ENCODE results near the gene DOP1B.
"Not testable (repeated sequence)": the region's sequence is repeated elsewhere in the genome, so short reads cannot be mapped to it uniquely, and the experiment has no call there.

Gene DOP1B

GRCh38 chr21:36125512-36126207 lies 31.0 kb upstream of the DOP1B start:
- Histone ChIP-seq H3K27me3 (replicated peaks; ENCODE audit: control insufficient read depth, insufficient read depth, low read length) (no peaks in the 10 kb centered on the region), H3K9me3 (ENCODE audit: control insufficient read depth, low read length) (no peaks in the 10 kb centered on the region), H3K4me3 (ENCODE audit: low read length) (no peak overlapping the region), H3K9ac (ENCODE audit: low read length) (no peak overlapping the region), H3K36me3 (ENCODE audit: control insufficient read depth, insufficient read depth, low read length, severe bottlenecking) (no peaks in the 10 kb centered on the region), H3K4me1 (ENCODE audit: control insufficient read depth, insufficient read depth, low read length) (peaks cover 17% of the 10 kb centered on the region)
- DNase-seq (ENCODE audit: low read depth), result peak; percentile 80

- Histone ChIP-seq H3K4me3 (ENCODE audit: low read length) (no peak overlapping the region), H3K36me3 (ENCODE audit: control insufficient read depth, insufficient read depth, low read length, severe bottlenecking) (no peaks in the 10 kb centered on the region), H3K4me1 (ENCODE audit: control insufficient read depth, insufficient read depth, low read length) (peaks cover 17% of the 10 kb centered on the region), H3K27me3 (replicated peaks; ENCODE audit: control insufficient read depth, insufficient read depth, low read length) (no peaks in the 10 kb centered on the region), H3K9me3 (ENCODE audit: control insufficient read depth, low read length) (no peaks in the 10 kb centered on the region), H3K9ac (ENCODE audit: low read length) (no peak overlapping the region)
- no peak for DNase-seq (ENCODE audit: low read depth)
These were observed 30.4 kb upstream of the DOP1B start for GRCh38 chr21:36126208-36126565.

GRCh38 chr21:36126621-36127110 lies 30.0 kb upstream of the DOP1B start:
- Histone ChIP-seq H3K27me3 (replicated peaks; ENCODE audit: control insufficient read depth, insufficient read depth, low read length) (no peaks in the 10 kb centered on the region), H3K9ac (ENCODE audit: low read length) (no peak overlapping the region), H3K4me1 (ENCODE audit: control insufficient read depth, insufficient read depth, low read length) (peaks cover 17% of the 10 kb centered on the region), H3K9me3 (ENCODE audit: control insufficient read depth, low read length) (no peaks in the 10 kb centered on the region), H3K4me3 (ENCODE audit: low read length) (no peak overlapping the region), H3K36me3 (ENCODE audit: control insufficient read depth, insufficient read depth, low read length, severe bottlenecking) (no peaks in the 10 kb centered on the region)
- DNase-seq (ENCODE audit: low read depth), result no peak

GRCh38 chr21:36127250-36127904 lies 29.2 kb upstream of the DOP1B start:
- Histone ChIP-seq H3K9ac (ENCODE audit: low read length) (no peak overlapping the region), H3K9me3 (ENCODE audit: control insufficient read depth, low read length) (no peaks in the 10 kb centered on the region), H3K4me1 (ENCODE audit: control insufficient read depth, insufficient read depth, low read length) (peaks cover 17% of the 10 kb centered on the region), H3K36me3 (ENCODE audit: control insufficient read depth, insufficient read depth, low read length, severe bottlenecking) (no peaks in the 10 kb centered on the region), H3K27me3 (replicated peaks; ENCODE audit: control insufficient read depth, insufficient read depth, low read length) (no peaks in the 10 kb centered on the region), H3K4me3 (ENCODE audit: low read length) (no peak overlapping the region)
- DNase-seq (ENCODE audit: low read depth), result no peak

- H3K36me3 ChIP-seq (ENCODE audit: control insufficient read depth, insufficient read depth, low read length, severe bottlenecking), result no peaks in the 10 kb centered on the region
- H3K4me1 ChIP-seq (ENCODE audit: control insufficient read depth, insufficient read depth, low read length), result peaks cover 17% of the 10 kb centered on the region
- no peaks in the 10 kb centered on the region for H3K27me3 ChIP-seq (replicated peaks; ENCODE audit: control insufficient read depth, insufficient read depth, low read length)
- no peak for DNase-seq (ENCODE audit: low read depth)
- H3K9ac ChIP-seq (ENCODE audit: low read length), result no peak overlapping the region
- H3K4me3 ChIP-seq (ENCODE audit: low read length), result no peak overlapping the region
- H3K9me3 ChIP-seq (ENCODE audit: control insufficient read depth, low read length), result no peaks in the 10 kb centered on the region
These were observed 28.6 kb upstream of the DOP1B start for GRCh38 chr21:36127977-36128376.

GRCh38 chr21:36129219-36129618 lies 27.4 kb upstream of the DOP1B start:
- peaks cover 21% of the 10 kb centered on the region for H3K4me1 ChIP-seq (ENCODE audit: control insufficient read depth, insufficient read depth, low read length)
- no peaks in the 10 kb centered on the region for H3K27me3 ChIP-seq (replicated peaks; ENCODE audit: control insufficient read depth, insufficient read depth, low read length)
- H3K9ac ChIP-seq (ENCODE audit: low read length), result peak overlapping the region; percentile 54
- peak overlapping the region; percentile 54 for H3K4me3 ChIP-seq (ENCODE audit: low read length)
- no peak for DNase-seq (ENCODE audit: low read depth)
- H3K9me3 ChIP-seq (ENCODE audit: control insufficient read depth, low read length), result no peaks in the 10 kb centered on the region
- no peaks in the 10 kb centered on the region for H3K36me3 ChIP-seq (ENCODE audit: control insufficient read depth, insufficient read depth, low read length, severe bottlenecking)

- not testable (repeated sequence) for H3K9me3 ChIP-seq (ENCODE audit: control insufficient read depth, low read length); H3K27me3 ChIP-seq (replicated peaks; ENCODE audit: control insufficient read depth, insufficient read depth, low read length); H3K9ac ChIP-seq (ENCODE audit: low read length); H3K36me3 ChIP-seq (ENCODE audit: control insufficient read depth, insufficient read depth, low read length, severe bottlenecking); DNase-seq (ENCODE audit: low read depth)
- Histone ChIP-seq H3K4me3 (ENCODE audit: low read length) (peak overlapping the region; percentile 64), H3K4me1 (ENCODE audit: control insufficient read depth, insufficient read depth, low read length) (peaks cover 24% of the 10 kb centered on the region)
These were observed 26.2 kb upstream of the DOP1B start for GRCh38 chr21:36130414-36130762.

- H3K27me3 ChIP-seq (replicated peaks; ENCODE audit: control insufficient read depth, insufficient read depth, low read length); H3K36me3 ChIP-seq (ENCODE audit: control insufficient read depth, insufficient read depth, low read length, severe bottlenecking); H3K4me3 ChIP-seq (ENCODE audit: low read length); H3K9ac ChIP-seq (ENCODE audit: low read length); H3K9me3 ChIP-seq (ENCODE audit: control insufficient read depth, low read length); DNase-seq (ENCODE audit: low read depth): not testable (repeated sequence)
- H3K4me1 ChIP-seq (ENCODE audit: control insufficient read depth, insufficient read depth, low read length), result peaks cover 25% of the 10 kb centered on the region
These were observed 25.8 kb upstream of the DOP1B start for GRCh38 chr21:36130839-36131238.

- peaks cover 39% of the 10 kb centered on the region for H3K4me1 ChIP-seq (ENCODE audit: control insufficient read depth, insufficient read depth, low read length)
- no peaks in the 10 kb centered on the region for H3K27me3 ChIP-seq (replicated peaks; ENCODE audit: control insufficient read depth, insufficient read depth, low read length)
- H3K9me3 ChIP-seq (ENCODE audit: control insufficient read depth, low read length), result no peaks in the 10 kb centered on the region
- H3K9ac ChIP-seq (ENCODE audit: low read length), result no peak overlapping the region
- H3K4me3 ChIP-seq (ENCODE audit: low read length), result no peak overlapping the region
- no peaks in the 10 kb centered on the region for H3K36me3 ChIP-seq (ENCODE audit: control insufficient read depth, insufficient read depth, low read length, severe bottlenecking)
- no peak for DNase-seq (ENCODE audit: low read depth)
These were observed 23.9 kb upstream of the DOP1B start for GRCh38 chr21:36132696-36133095.

GRCh38 chr21:36134803-36135390 lies 21.7 kb upstream of the DOP1B start, which contains the start of gene CBR3:
TSS of gene CBR3 (plus strand) at chr21:36135079. CDS start at chr21:36135193, 114 bp downstream.
- no peaks in the 10 kb centered on the region for H3K9me3 ChIP-seq (ENCODE audit: control insufficient read depth, low read length)
- H3K9ac ChIP-seq (ENCODE audit: low read length), result peak within 1 kb of the TSS; percentile 95
- peak within 1 kb of the TSS; percentile 92 for H3K4me3 ChIP-seq (ENCODE audit: low read length)
- peaks cover 10% of the 10 kb centered on the region for H3K36me3 ChIP-seq (ENCODE audit: control insufficient read depth, insufficient read depth, low read length, severe bottlenecking)
- no peaks in the 10 kb centered on the region for H3K27me3 ChIP-seq (replicated peaks; ENCODE audit: control insufficient read depth, insufficient read depth, low read length)
- peaks cover 28% of the 10 kb centered on the region for H3K4me1 ChIP-seq (ENCODE audit: control insufficient read depth, insufficient read depth, low read length)
- peak; percentile 75 for DNase-seq (ENCODE audit: low read depth)

- Histone ChIP-seq H3K4me3 (ENCODE audit: low read length) (peak overlapping the region; percentile 92), H3K4me1 (ENCODE audit: control insufficient read depth, insufficient read depth, low read length) (peaks cover 27% of the 10 kb centered on the region), H3K27me3 (replicated peaks; ENCODE audit: control insufficient read depth, insufficient read depth, low read length) (no peaks in the 10 kb centered on the region), H3K9me3 (ENCODE audit: control insufficient read depth, low read length) (no peaks in the 10 kb centered on the region), H3K36me3 (ENCODE audit: control insufficient read depth, insufficient read depth, low read length, severe bottlenecking) (peaks cover 13% of the 10 kb centered on the region), H3K9ac (ENCODE audit: low read length) (peak overlapping the region; percentile 95)
- DNase-seq (ENCODE audit: low read depth), result peak; percentile 89
These were observed 21.1 kb upstream of the DOP1B start for GRCh38 chr21:36135391-36136102.
